Natural killer cell (primary cell): ENCODE results near the gene MYO9A. TPM values are rescaled to one million over a fixed set of nuclear protein-coding genes. Genes with fewer than 3 reads are reported as not detected.

Source experiments
- ATAC-seq, 3 donors: fragments of 150-1000 bp in 2 of 3; fragments of 200-7000 bp in 1 of 3; cut with Tn5 transposase; 1 replicate in 1 of 3; 2 replicates in 2 of 3; pipeline ENCODE4 v1.10.0; 2021; ENCODE audit warnings: mild to moderate bottlenecking in 2 of 3, moderate library complexity in 2 of 3
- DNase-seq, 2 donors: peaks; one replicate each; pipeline versions ENCODE4 v3.0.0 to v3.0.0-alpha.2; 2013 to 2021; ENCODE audit warnings: mixed read lengths in 1 of 2
- H3K27ac ChIP-seq: one replicate; pipeline ENCODE4 v1.5.1; 2013; ENCODE audit warnings: mild to moderate bottlenecking, low read length
- H3K27me3 ChIP-seq: one replicate; pipeline ENCODE4 v1.6.1; 2013; ENCODE audit warnings: low read length; ENCODE audit not compliant: control insufficient read depth, insufficient read depth
- H3K36me3 ChIP-seq: one replicate; pipeline ENCODE4 v1.6.1; 2013; ENCODE audit warnings: low read length; ENCODE audit not compliant: control insufficient read depth, insufficient read depth
- H3K4me1 ChIP-seq: one replicate; pipeline ENCODE4 v1.6.1; 2013; ENCODE audit warnings: low read length; ENCODE audit not compliant: control insufficient read depth, insufficient read depth
- H3K4me3 ChIP-seq: one replicate; pipeline ENCODE4 v1.5.1; 2013; ENCODE audit warnings: low read length
- H3K9me3 ChIP-seq: one replicate; pipeline ENCODE4 v1.6.1; 2013; ENCODE audit warnings: low read length; ENCODE audit not compliant: control insufficient read depth, insufficient read depth
- H3K27ac Mint-ChIP-seq, 2 donors: one replicate each; pipeline ENCODE4 v1.8.0; 2022; ENCODE audit warnings: mild to moderate bottlenecking in 2 of 2, mixed read lengths in 2 of 2, moderate library complexity in 1 of 2
- H3K27me3 Mint-ChIP-seq, 2 donors: one replicate each; pipeline ENCODE4 v1.8.0; 2022; ENCODE audit warnings: low read depth in 2 of 2, mixed read lengths in 2 of 2
- H3K36me3 Mint-ChIP-seq: one replicate; pipeline ENCODE4 v1.8.0; 2022; ENCODE audit warnings: mixed read lengths
- H3K4me1 Mint-ChIP-seq, 2 donors: one replicate each; pipeline ENCODE4 v1.8.0; 2022; ENCODE audit warnings: mixed read lengths in 2 of 2
- H3K4me3 Mint-ChIP-seq: one replicate; pipeline ENCODE4 v1.8.0; 2022; ENCODE audit warnings: mild to moderate bottlenecking, moderate library complexity, mixed read lengths
- H3K9me3 Mint-ChIP-seq, 2 donors: one replicate each; pipeline ENCODE4 v1.8.0; 2022; ENCODE audit warnings: mixed read lengths in 2 of 2
- CTCF ChIP-seq: fragments of 200-600 bp; IDR thresholded peaks from one replicate; pipeline ENCODE4 v1.8.0; 2022; ENCODE audit warnings: antibody characterized with exemption
- WGBS: methylation state at CpG from one replicate; pipeline ENCODE4 v1.1.7; 2013; ENCODE audit warnings: missing lambda C conversion rate; ENCODE audit not compliant: insufficient coverage; 5-methylcytosine and 5-hydroxymethylcytosine counted together
- intact Hi-C: fragments of 100-400 bp; cut with micrococcal nuclease; formaldehyde crosslinking; loops from one replicate; pipeline ENCODE4 v1.14.2; 2022
- total RNA-seq, 4 donors: library from RNA; stranded (reverse); fragments of 120-200 nt in 1 of 4; gene quantifications; one replicate each; pipeline versions ENCODE4 v1.2.3 to v1.2.4, GENCODE V29; 2013 to 2022

MYO9A gene
- total RNA-seq, 3 donors from 2014 or later (not counting 1 experiment from before 2014, with no cell fraction given) = 36.3 to 40.4 (median 37.3) TPM

DNA sequence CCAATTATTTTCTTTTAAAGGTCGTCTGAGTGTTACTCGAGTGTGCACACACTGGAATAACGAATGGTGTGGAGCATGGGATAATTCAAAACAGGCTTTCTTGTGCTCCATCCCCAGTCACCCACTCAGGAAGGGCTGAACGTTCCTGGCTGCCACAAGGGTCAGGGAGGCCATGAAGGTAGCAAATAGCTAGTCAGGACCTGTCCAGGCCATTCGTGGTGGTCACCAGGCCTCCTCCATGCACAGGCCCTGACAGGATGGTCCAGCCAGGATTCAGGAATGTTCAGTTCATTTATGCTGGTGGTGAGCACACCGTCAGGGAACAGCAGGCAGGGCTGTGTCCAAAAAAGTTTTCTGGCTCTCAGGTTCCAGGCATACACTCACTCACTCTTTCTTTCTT, 319.3 kb downstream of the MYO9A start:
- DNase-seq = no peak
- H3K27ac Mint-ChIP-seq = no peak overlapping the region
- no peak for ATAC-seq
- Histone ChIP-seq H3K27me3 (no peaks in the 10 kb centered on the region), H3K27ac (no peak overlapping the region), H3K4me1 (no peaks in the 10 kb centered on the region), H3K4me3 (no peak overlapping the region), H3K9me3 (no peaks in the 10 kb centered on the region), H3K36me3 (no peaks in the 10 kb centered on the region)
- no peak overlapping the region for H3K4me3 Mint-ChIP-seq
- no peaks in the 10 kb centered on the region for H3K9me3 Mint-ChIP-seq
- peaks cover 0 to 6% of the 10 kb centered on the region in 2 donors for H3K4me1 Mint-ChIP-seq
- intact Hi-C loops = no loop called here
- H3K27me3 Mint-ChIP-seq = peaks cover 13 to 29% of the 10 kb centered on the region in 2 donors
- H3K36me3 Mint-ChIP-seq = no peaks in the 10 kb centered on the region
- no peak for TF ChIP-seq CTCF
- WGBS = 68% methylated on average over 6 of the region's 6 CpGs

GRCh38 chr15:71792521-71792920, 325.4 kb downstream of the MYO9A start:
- no peaks in the 10 kb centered on the region for H3K4me1 ChIP-seq
- 88% methylated on average over 2 of the region's 2 CpGs for WGBS
- no peak overlapping the region for H3K27ac ChIP-seq
- no peak for ATAC-seq
- Mint-ChIP-seq H3K4me1 (no peaks in the 10 kb centered on the region), H3K27me3 (peaks cover 0 to 4% of the 10 kb centered on the region in 2 donors), H3K27ac (no peak overlapping the region), H3K4me3 (no peak overlapping the region), H3K9me3 (no peaks in the 10 kb centered on the region), H3K36me3 (no peaks in the 10 kb centered on the region)
- TF ChIP-seq CTCF = no peak
- no peaks in the 10 kb centered on the region for H3K36me3 ChIP-seq
- no peaks in the 10 kb centered on the region for H3K9me3 ChIP-seq
- intact Hi-C loops = no loop called here
- no peak overlapping the region for H3K4me3 ChIP-seq
- no peaks in the 10 kb centered on the region for H3K27me3 ChIP-seq
- no peak for DNase-seq

DNA sequence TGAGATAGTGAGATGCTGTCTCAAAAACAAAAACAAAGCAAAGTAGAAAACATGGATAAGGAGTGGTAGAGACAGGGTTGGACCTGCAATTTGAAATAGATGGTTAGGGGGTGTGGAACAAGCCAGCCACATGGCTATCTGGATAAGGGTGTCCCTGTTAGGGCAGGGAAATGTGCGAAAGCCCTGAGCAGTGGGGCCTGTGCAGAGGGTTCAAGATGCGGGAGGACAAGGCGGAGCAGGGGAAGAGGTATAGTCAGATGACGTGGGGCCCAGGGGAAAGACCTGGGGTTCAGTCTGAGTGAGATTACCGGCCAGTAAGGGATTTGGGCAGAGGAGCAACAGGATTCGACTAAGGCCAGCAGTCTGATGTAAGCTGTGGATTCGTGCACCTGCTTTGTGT, 326.0 kb downstream of the MYO9A start:
- ATAC-seq (no peak), DNase-seq (no peak)
- Histone ChIP-seq H3K36me3 (no peaks in the 10 kb centered on the region), H3K27ac (no peak overlapping the region), H3K4me1 (no peaks in the 10 kb centered on the region), H3K9me3 (no peaks in the 10 kb centered on the region), H3K4me3 (no peak overlapping the region), H3K27me3 (no peaks in the 10 kb centered on the region)
- WGBS = 92% methylated on average over 7 of the region's 7 CpGs
- TF ChIP-seq CTCF = no peak
- H3K27me3 Mint-ChIP-seq = peaks cover 0 to 4% of the 10 kb centered on the region in 2 donors
- intact Hi-C loops = no loop called here
- no peaks in the 10 kb centered on the region for H3K9me3 Mint-ChIP-seq
- H3K36me3 Mint-ChIP-seq = no peaks in the 10 kb centered on the region
- H3K27ac Mint-ChIP-seq = no peak overlapping the region
- H3K4me3 Mint-ChIP-seq = no peak overlapping the region
- no peaks in the 10 kb centered on the region for H3K4me1 Mint-ChIP-seq

GRCh38 chr15:71790081-71790480, 327.9 kb downstream of the MYO9A start:
- H3K27me3 Mint-ChIP-seq = peaks cover 6 to 7% of the 10 kb centered on the region in 2 donors
- H3K27ac Mint-ChIP-seq = no peak overlapping the region
- Histone ChIP-seq H3K27me3 (no peaks in the 10 kb centered on the region), H3K36me3 (no peaks in the 10 kb centered on the region), H3K9me3 (no peaks in the 10 kb centered on the region), H3K27ac (no peak overlapping the region), H3K4me1 (no peaks in the 10 kb centered on the region), H3K4me3 (no peak overlapping the region)
- H3K9me3 Mint-ChIP-seq = no peaks in the 10 kb centered on the region
- 84% methylated on average over 10 of the region's 10 CpGs for WGBS
- H3K4me1 Mint-ChIP-seq = no peaks in the 10 kb centered on the region
- H3K4me3 Mint-ChIP-seq = no peak overlapping the region
- intact Hi-C loops = no loop called here
- DNase-seq (no peak), ATAC-seq (no peak)
- H3K36me3 Mint-ChIP-seq = no peaks in the 10 kb centered on the region
- TF ChIP-seq CTCF = no peak
